ENCODE results near the gene RFX1. TPM values are rescaled to one million over a fixed set of nuclear protein-coding genes. Genes with fewer than 3 reads are reported as not detected.

Gene RFX1
- 0.97 and 1.5 TPM in 2 replicates for total RNA-seq

DNA sequence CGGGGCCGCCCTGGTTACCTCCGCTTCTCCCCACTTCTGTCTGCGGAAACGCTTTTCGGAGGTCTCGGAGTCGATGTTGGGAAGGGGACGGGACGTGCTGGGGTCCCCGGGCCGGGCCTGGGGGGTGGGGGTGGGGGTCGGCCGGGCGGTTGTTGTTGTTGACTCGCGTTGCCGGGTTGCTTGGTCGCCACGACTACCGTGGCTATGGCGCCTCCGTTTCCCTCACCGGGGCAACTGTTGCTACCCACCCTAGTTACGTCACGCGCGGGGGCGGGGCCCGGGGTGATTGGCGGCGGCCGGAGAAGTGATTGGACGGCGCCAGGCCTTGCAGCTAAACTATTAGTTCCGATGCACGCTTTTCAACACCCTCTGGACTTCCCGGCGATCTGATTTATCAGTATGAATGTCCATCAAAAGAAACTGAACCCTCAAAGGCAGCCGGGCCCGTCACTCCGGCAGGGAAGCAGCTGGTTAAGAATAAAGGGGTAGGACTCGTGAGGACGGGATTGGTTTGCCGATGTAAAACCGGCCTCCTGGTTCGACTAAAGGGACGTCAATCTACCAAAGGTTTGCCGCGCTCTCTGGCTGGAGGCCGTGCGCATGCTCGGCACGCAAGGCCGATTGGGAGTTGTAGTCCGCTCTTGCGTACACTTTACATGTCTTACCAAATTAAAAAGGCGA, at the start of gene RFX1:
Gene RFX1 (minus strand): TSS at position 236 of the 681 bp plus-strand sequence. CDS start 12,477 bp downstream, outside the sequence.

GRCh38 chr19:14031719-14032480, 25.8 kb upstream of the RFX1 start, which contains the start of gene IL27RA:
Gene IL27RA (plus strand): TSS chr19:14031762. CDS start chr19:14031873, 111 bp downstream.

DNA sequence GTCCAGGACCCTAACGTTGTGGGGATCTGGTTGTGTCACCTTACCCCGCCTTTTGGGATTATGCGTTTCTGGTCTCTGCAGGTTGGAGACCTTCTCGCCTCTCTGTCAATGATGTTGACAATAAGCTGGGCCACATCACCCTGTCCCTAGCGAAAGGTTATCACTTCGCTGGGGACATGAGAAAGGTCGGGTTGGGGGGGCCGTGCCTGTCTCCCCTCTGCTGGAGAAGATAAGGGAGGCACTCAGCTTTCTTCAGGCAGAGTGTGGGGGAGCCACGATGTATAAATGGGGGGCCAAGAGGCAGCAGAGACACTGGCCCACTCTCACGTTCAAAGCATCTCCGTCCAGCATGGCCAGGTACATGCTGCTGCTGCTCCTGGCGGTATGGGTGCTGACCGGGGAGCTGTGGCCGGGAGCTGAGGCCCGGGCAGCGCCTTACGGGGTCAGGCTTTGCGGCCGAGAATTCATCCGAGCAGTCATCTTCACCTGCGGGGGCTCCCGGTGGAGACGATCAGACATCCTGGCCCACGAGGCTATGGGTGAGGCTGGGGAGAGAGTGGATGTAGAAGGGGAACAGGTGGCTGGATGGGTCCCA, 21.8 kb upstream of the RFX1 start, which contains the start of gene RLN3:
Gene RLN3 (plus strand): TSS at position 293 of the 595 bp plus-strand sequence. CDS start 57 bp downstream, at position 350.

GRCh38 chr19:13952154-13952930, 53.8 kb downstream of the RFX1 start, which contains the start of gene DCAF15:
Gene DCAF15 (plus strand): TSS chr19:13952509. CDS start chr19:13952513, 4 bp downstream.

GRCh38 chr19:13938301-13939064, 67.6 kb downstream of the RFX1 start, which contains the start of gene PODNL1:
Gene PODNL1 (minus strand): TSS chr19:13938417. CDS start chr19:13938181, 236 bp downstream.

Other genes with a start within 250 kb of the RFX1 start
- gene MRI1, start 241.8 kb downstream of the RFX1 start, total RNA-seq: 46.4 and 65.0 TPM in 2 replicates
- gene C19orf53, start 231.9 kb downstream of the RFX1 start, total RNA-seq: 47.9 and 58.8 TPM in 2 replicates
- 13.0 and 16.0 TPM in 2 replicates for gene ZSWIM4, start 210.9 kb downstream of the RFX1 start, total RNA-seq
- 1.2 TPM in 1 of 2 replicates, not detected in the other for gene NANOS3, start 129.2 kb downstream of the RFX1 start, total RNA-seq
- 0.32 and 1.1 TPM in 2 replicates for gene BRME1, start 100.2 kb downstream of the RFX1 start, total RNA-seq
- 4.1 and 4.2 TPM in 2 replicates for gene CC2D1A, start 100.1 kb downstream of the RFX1 start, total RNA-seq
- gene PODNL1, start 67.9 kb downstream of the RFX1 start, total RNA-seq: under 0.01 TPM in 1 of 2 replicates, not detected in the other
- gene DCAF15, start 53.8 kb downstream of the RFX1 start, total RNA-seq: 9.7 and 10.2 TPM in 2 replicates
- gene RLN3, start 21.8 kb upstream of the RFX1 start, total RNA-seq: not detected in 2 replicates
- gene IL27RA, start 25.4 kb upstream of the RFX1 start, total RNA-seq: 12.3 and 14.0 TPM in 2 replicates
- gene PALM3, start 55.8 kb upstream of the RFX1 start, total RNA-seq: 0.15 TPM in 1 of 2 replicates, not detected in the other
- 0.61 TPM in 1 of 2 replicates, not detected in the other for gene MISP3, start 66.5 kb upstream of the RFX1 start, total RNA-seq
- gene C19orf67, start 79.5 kb upstream of the RFX1 start, total RNA-seq: not detected in 2 replicates
- 14.1 and 16.2 TPM in 2 replicates for gene SAMD1, start 84.4 kb upstream of the RFX1 start, total RNA-seq
- gene PRKACA, start 111.4 kb upstream of the RFX1 start, total RNA-seq: 24.5 and 35.4 TPM in 2 replicates
- gene ASF1B, start 130.3 kb upstream of the RFX1 start, total RNA-seq: 17.9 TPM in 2 replicates
- gene ADGRL1, start 199.8 kb upstream of the RFX1 start, total RNA-seq: 1.9 and 2.1 TPM in 2 replicates